Keratinocyte (primary cell): ENCODE results near the gene KYNU. TPM values are rescaled to one million over a fixed set of nuclear protein-coding genes. Genes with fewer than 3 reads are reported as not detected.

Experiments used
- DNase-seq: peaks from one replicate; pipeline ENCODE4 v3.0.0-alpha.2; 2011; ENCODE audit warnings: low read depth, missing footprints, low spot score
- FAIRE-seq: peaks from 2 replicates; lab custom pipeline; 2011; peaks lifted over from hg19 to GRCh38; lab: Jason Lieb, UNC
- H2AFZ ChIP-seq: 2 replicates; pipeline ENCODE4 v1.6.0; 2012; ENCODE audit warnings: low read length, control low read depth, inconsistent platforms; ENCODE audit not compliant: control insufficient read depth
- H3K27ac ChIP-seq: 2 replicates; pipeline ENCODE4 v1.5.1; 2011; ENCODE audit warnings: low read length; ENCODE audit not compliant: control insufficient read depth, insufficient read depth
- H3K27me3 ChIP-seq: 3 replicates; pipeline ENCODE4 v1.6.0; 2011; ENCODE audit warnings: low read length; ENCODE audit not compliant: control insufficient read depth, insufficient read depth; ENCODE audit errors: extremely low read depth
- H3K36me3 ChIP-seq, 2 experiments: 2 replicates in 1 of 2; 3 replicates in 1 of 2; pipeline ENCODE4 v1.5.1; 2011; ENCODE audit warnings: low read length in 2 of 2, mild to moderate bottlenecking in 1 of 2; ENCODE audit not compliant: control insufficient read depth in 2 of 2, insufficient read depth in 2 of 2; ENCODE audit errors: extremely low read depth in 1 of 2
- H3K4me1 ChIP-seq: 3 replicates; pipeline ENCODE4 v1.5.1; 2011; ENCODE audit warnings: low read length; ENCODE audit not compliant: control insufficient read depth, insufficient read depth; ENCODE audit errors: extremely low read depth
- H3K4me2 ChIP-seq: 3 replicates; pipeline ENCODE4 v1.6.0; 2011; ENCODE audit warnings: low read depth, low read length; ENCODE audit not compliant: control insufficient read depth, insufficient read depth; ENCODE audit errors: extremely low read depth
- H3K4me3 ChIP-seq, 3 experiments: fragments of 200-600 bp in 1 of 3; sonication (generic) in 1 of 3; 2 replicates in 2 of 3; 3 replicates in 1 of 3; pipeline ENCODE4 v1.5.1; 2011 to 2016; ENCODE audit warnings: low read length in 3 of 3, mild to moderate bottlenecking in 3 of 3, control low read depth in 2 of 3, inconsistent platforms in 1 of 3, low read depth in 1 of 3, mixed read lengths in 1 of 3, mixed run types in 1 of 3, moderate library complexity in 1 of 3; ENCODE audit not compliant: control insufficient read depth in 2 of 3, insufficient read depth in 2 of 3; ENCODE audit errors: extremely low read depth in 1 of 3
- H3K79me2 ChIP-seq: 2 replicates; pipeline ENCODE4 v1.6.0; 2012; ENCODE audit warnings: low read length; ENCODE audit not compliant: control insufficient read depth, insufficient read depth
- H3K9ac ChIP-seq: 3 replicates; pipeline ENCODE4 v1.6.0; 2011; ENCODE audit warnings: low read length; ENCODE audit not compliant: control insufficient read depth, insufficient read depth; ENCODE audit errors: extremely low read depth
- H3K9me1 ChIP-seq: 3 replicates; pipeline ENCODE4 v1.6.0; 2011; ENCODE audit warnings: low read length; ENCODE audit not compliant: control insufficient read depth, insufficient read depth; ENCODE audit errors: extremely low read depth
- H3K9me3 ChIP-seq: 2 replicates; pipeline ENCODE4 v1.5.1; 2012; ENCODE audit warnings: low read depth, low read length; ENCODE audit not compliant: control insufficient read depth
- H4K20me1 ChIP-seq: 3 replicates; pipeline ENCODE4 v1.6.0; 2011; ENCODE audit warnings: low read length; ENCODE audit not compliant: control insufficient read depth, insufficient read depth; ENCODE audit errors: extremely low read depth
- EZH2 ChIP-seq: IDR thresholded peaks from one replicate; pipeline ENCODE4 v1.6.1; 2012; ENCODE audit warnings: inconsistent platforms, mild to moderate bottlenecking, low read length, moderate library complexity
- dilution Hi-C: fragments of 300-500 bp; cut with MboI; formaldehyde crosslinking; loops from one replicate; pipeline ENCODE4 v1.7.0; 2020; ENCODE audit warnings: low sequenced_read_pairs; ENCODE audit not compliant: extremely low pct_ligation_motif_present
- polyA plus RNA-seq, 5 experiments: library from polyadenylated mRNA; depleted of rRNA in 3 of 5; stranded (reverse) in 3 of 5; stranded (forward) in 1 of 5; unstranded in 1 of 5; fragments of >200 nt; gene quantifications; 1 replicate in 1 of 5; 2 replicates in 3 of 5; 3 replicates in 1 of 5; pipeline versions ENCODE4 v1.2.1 to v1.2.3, GENCODE V29; 2011 to 2012; ENCODE audit warnings: missing spikeins in 2 of 5, low read depth in 1 of 5, low replicate concordance in 1 of 5
- TF ChIP-seq, protein P1 (sequence below), 3 experiments: IDR thresholded peaks in 1 of 3; conservative IDR thresholded peaks in 1 of 3; optimal IDR thresholded peaks in 1 of 3; 2 replicates in 2 of 3; 3 replicates in 1 of 3; pipeline versions ENCODE3 to v1.5.1; 2011; ENCODE audit warnings: low read length in 3 of 3, mild to moderate bottlenecking in 3 of 3, moderate library complexity in 2 of 3, control low read depth in 1 of 3, inconsistent platforms in 1 of 3; ENCODE audit not compliant: insufficient read depth in 2 of 3; ENCODE audit errors: extremely low read depth in 1 of 3

KYNU gene
- polyA plus RNA-seq, 1 donor (not counting 4 experiments of a cell fraction or from before 2014, with no cell fraction given), result 3.9 TPM

GRCh38 chr2:142885543-142885942, 8.1 kb downstream of the KYNU start:
- dilution Hi-C loops, result no loop called here
- FAIRE-seq (no peak), DNase-seq (no peak)
- Histone ChIP-seq H3K9me1 (no peaks in the 10 kb centered on the region), H3K9me3 (no peaks in the 10 kb centered on the region), H3K4me1 (peaks cover 2% of the 10 kb centered on the region), H3K9ac (no peak overlapping the region), H2AFZ (no peak overlapping the region), H3K27ac (no peak overlapping the region), H3K4me2 (no peak overlapping the region), H3K27me3 (no peaks in the 10 kb centered on the region), H3K79me2 (no peaks in the 10 kb centered on the region), H3K4me3 (no peak overlapping the region), H4K20me1 (no peaks in the 10 kb centered on the region), H3K36me3 (no peaks in the 10 kb centered on the region)
- TF ChIP-seq EZH2, result no peak
- TF ChIP-seq, protein P1, sequence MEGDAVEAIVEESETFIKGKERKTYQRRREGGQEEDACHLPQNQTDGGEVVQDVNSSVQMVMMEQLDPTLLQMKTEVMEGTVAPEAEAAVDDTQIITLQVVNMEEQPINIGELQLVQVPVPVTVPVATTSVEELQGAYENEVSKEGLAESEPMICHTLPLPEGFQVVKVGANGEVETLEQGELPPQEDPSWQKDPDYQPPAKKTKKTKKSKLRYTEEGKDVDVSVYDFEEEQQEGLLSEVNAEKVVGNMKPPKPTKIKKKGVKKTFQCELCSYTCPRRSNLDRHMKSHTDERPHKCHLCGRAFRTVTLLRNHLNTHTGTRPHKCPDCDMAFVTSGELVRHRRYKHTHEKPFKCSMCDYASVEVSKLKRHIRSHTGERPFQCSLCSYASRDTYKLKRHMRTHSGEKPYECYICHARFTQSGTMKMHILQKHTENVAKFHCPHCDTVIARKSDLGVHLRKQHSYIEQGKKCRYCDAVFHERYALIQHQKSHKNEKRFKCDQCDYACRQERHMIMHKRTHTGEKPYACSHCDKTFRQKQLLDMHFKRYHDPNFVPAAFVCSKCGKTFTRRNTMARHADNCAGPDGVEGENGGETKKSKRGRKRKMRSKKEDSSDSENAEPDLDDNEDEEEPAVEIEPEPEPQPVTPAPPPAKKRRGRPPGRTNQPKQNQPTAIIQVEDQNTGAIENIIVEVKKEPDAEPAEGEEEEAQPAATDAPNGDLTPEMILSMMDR (optimal IDR thresholded peaks at IDR 0.05 in 1 of 3, IDR thresholded peaks at IDR 0.05 in 1 of 3, conservative IDR thresholded peaks at IDR 0.05 in 1 of 3; ENCODE audit: extremely low read depth in 1 of 3, insufficient read depth in 2 of 3, low read length in 3 of 3), result no peak

GRCh38 chr2:142892715-142893114, 15.3 kb downstream of the KYNU start:
- Histone ChIP-seq H4K20me1 (no peaks in the 10 kb centered on the region), H3K9ac (no peak overlapping the region), H2AFZ (no peak overlapping the region), H3K9me1 (no peaks in the 10 kb centered on the region), H3K4me3 (no peak overlapping the region), H3K9me3 (no peaks in the 10 kb centered on the region), H3K4me2 (no peak overlapping the region), H3K79me2 (no peaks in the 10 kb centered on the region), H3K4me1 (no peaks in the 10 kb centered on the region), H3K27me3 (no peaks in the 10 kb centered on the region), H3K36me3 (no peaks in the 10 kb centered on the region), H3K27ac (no peak overlapping the region)
- DNase-seq (no peak), FAIRE-seq (no peak)
- TF ChIP-seq EZH2, result no peak
- TF ChIP-seq, protein P1 (optimal IDR thresholded peaks at IDR 0.05 in 1 of 3, IDR thresholded peaks at IDR 0.05 in 1 of 3, conservative IDR thresholded peaks at IDR 0.05 in 1 of 3; ENCODE audit: extremely low read depth in 1 of 3, insufficient read depth in 2 of 3, low read length in 3 of 3), result no peak
- dilution Hi-C loops, result no loop called here
